Activated CD4-positive, alpha-beta T cell treated with anti-CD3 and anti-CD28 coated beads, Interleukin-2, amount 10 ng/mL, durations not matched to agents 24 days and 14 days (primary cell): Measurements from ENCODE around the gene DCHS2. TPM values are rescaled to one million over a fixed set of nuclear protein-coding genes. Genes with fewer than 3 reads are reported as not detected.

ENCODE experiments used
- DNase-seq: peaks from one replicate; pipeline ENCODE4 v3.0.0; 2022
- H3K27ac Mint-ChIP-seq: one replicate; pipeline ENCODE4 v1.8.0; 2022; ENCODE audit warnings: mild to moderate bottlenecking, mixed read lengths
- H3K27me3 Mint-ChIP-seq: one replicate; pipeline ENCODE4 v1.8.0; 2022; ENCODE audit warnings: mixed read lengths
- H3K36me3 Mint-ChIP-seq: one replicate; pipeline ENCODE4 v1.8.0; 2022; ENCODE audit warnings: low read depth, mild to moderate bottlenecking, mixed read lengths
- H3K4me1 Mint-ChIP-seq: one replicate; pipeline ENCODE4 v1.8.0; 2021; ENCODE audit warnings: mixed read lengths
- H3K4me3 Mint-ChIP-seq: one replicate; pipeline ENCODE4 v1.8.0; 2022; ENCODE audit warnings: mild to moderate bottlenecking, moderate library complexity, mixed read lengths
- H3K9me3 Mint-ChIP-seq: one replicate; pipeline ENCODE4 v1.8.0; 2021; ENCODE audit warnings: mixed read lengths
- intact Hi-C: fragments of 100-400 bp; cut with micrococcal nuclease; formaldehyde crosslinking; loops from one replicate; pipeline ENCODE4 v1.15.1; 2023
- total RNA-seq: library from RNA; stranded (reverse); gene quantifications from 2 replicates; pipeline ENCODE4 v1.2.3, GENCODE V29; 2022

The DCHS2 gene
- total RNA-seq, 1 donor from 2014 or later: not detected

DNA sequence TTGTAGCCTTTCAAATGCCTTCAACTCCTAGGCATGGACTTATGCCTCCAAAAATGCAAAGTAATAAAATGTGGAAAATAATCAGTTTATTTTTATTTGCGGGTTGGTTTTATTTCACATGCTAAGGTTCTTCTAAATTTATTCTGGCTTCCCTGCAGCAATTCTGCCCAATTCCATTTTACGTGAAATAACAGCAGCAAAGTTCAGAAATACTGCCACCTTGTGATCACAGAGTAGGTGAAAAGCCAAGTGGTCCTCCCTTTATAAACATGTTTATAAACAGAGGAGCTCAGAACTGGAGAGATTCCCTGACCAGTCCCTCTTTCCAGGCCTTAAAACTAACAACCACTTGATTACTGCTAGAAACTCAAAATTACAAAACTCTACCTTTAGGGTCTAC, 14.7 kb upstream of the DCHS2 start:
- Mint-ChIP-seq H3K27ac (no peak overlapping the region), H3K4me1 (no peaks in the 10 kb centered on the region), H3K36me3 (no peaks in the 10 kb centered on the region), H3K9me3 (no peaks in the 10 kb centered on the region), H3K4me3 (no peak overlapping the region), H3K27me3 (peaks cover 39% of the 10 kb centered on the region)
- intact Hi-C loops: no loop called here
- DNase-seq: no peak

DNA sequence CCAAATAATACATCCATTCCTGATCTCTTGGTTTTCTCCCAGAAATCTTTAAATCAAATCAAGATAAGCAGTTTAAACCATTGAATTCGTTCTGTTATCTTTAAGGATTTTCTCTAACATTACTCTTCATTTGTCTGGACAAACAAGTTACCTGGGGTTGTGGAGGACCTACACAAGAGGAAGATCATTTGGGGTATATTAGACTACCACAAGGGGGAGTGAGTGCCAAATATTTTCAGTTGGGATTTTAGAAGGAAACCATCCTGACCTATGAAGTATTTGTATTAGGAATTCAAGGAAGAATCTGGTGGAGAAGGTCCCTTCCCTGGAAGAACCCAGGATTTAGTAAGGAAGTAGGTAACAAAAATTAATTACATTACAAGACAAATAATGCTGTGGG, 12.0 kb upstream of the DCHS2 start:
- intact Hi-C loops: loop anchor here (5.0 kb wide), 1 partner anchor 176 kb away; no protein-coding TSS in a partner anchor
- no peak for DNase-seq
- Mint-ChIP-seq H3K9me3 (no peaks in the 10 kb centered on the region), H3K27ac (no peak overlapping the region), H3K36me3 (no peaks in the 10 kb centered on the region), H3K27me3 (peaks cover 43% of the 10 kb centered on the region), H3K4me3 (no peak overlapping the region), H3K4me1 (no peaks in the 10 kb centered on the region)

DNA sequence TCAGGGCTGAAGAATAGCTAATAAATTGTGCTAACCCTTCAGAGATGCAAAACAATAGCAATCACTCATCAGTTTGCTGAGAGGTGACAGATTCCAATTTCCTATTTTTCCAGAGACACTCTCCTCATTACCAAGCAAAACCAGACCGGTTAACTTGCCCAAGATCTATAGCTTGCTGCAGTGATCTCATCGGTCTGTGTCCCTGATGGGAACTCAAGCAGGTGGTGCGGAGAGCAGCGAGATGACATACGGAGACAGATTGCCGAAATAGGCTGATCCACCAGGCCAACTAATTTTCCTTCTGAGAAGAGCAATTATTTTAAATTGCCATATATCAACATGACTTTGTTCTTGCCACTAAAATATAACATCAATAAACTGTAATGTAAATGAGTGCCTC, 10.5 kb upstream of the DCHS2 start:
- Mint-ChIP-seq H3K4me3 (no peak overlapping the region), H3K27ac (no peak overlapping the region), H3K36me3 (no peaks in the 10 kb centered on the region), H3K9me3 (no peaks in the 10 kb centered on the region), H3K4me1 (no peaks in the 10 kb centered on the region), H3K27me3 (peaks cover 43% of the 10 kb centered on the region)
- no peak for DNase-seq
- intact Hi-C loops: loop anchor here (5.0 kb wide), 1 partner anchor 175 kb away; no protein-coding TSS in a partner anchor

DNA sequence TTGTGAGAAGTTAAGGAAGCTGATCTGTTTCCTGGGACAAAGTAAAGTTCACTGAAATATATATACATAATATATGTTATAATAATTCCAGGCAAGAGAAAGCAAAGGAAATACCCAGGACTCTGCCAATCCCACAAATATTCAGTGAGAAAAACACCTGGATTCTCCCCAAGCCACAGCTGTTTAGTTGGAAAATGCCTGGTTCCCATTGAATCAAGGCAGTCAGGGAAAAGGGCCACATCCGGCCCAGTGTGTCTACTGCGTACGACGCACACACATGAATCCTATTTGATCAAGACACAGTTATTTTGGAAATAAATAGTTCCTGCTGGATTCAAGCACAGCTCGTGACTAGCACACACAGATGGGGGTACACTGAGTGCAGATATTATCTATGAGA, 6.3 kb upstream of the DCHS2 start:
- no peaks in the 10 kb centered on the region for H3K36me3 Mint-ChIP-seq
- no peak overlapping the region for H3K4me3 Mint-ChIP-seq
- H3K27me3 Mint-ChIP-seq: peaks cover 41% of the 10 kb centered on the region
- intact Hi-C loops: no loop called here
- no peaks in the 10 kb centered on the region for H3K9me3 Mint-ChIP-seq
- H3K27ac Mint-ChIP-seq: no peak overlapping the region
- no peaks in the 10 kb centered on the region for H3K4me1 Mint-ChIP-seq
- DNase-seq: no peak

- H3K27me3 Mint-ChIP-seq: peaks cover 54% of the 10 kb centered on the region
- no peak overlapping the region for H3K27ac Mint-ChIP-seq
- intact Hi-C loops: no loop called here
- no peaks in the 10 kb centered on the region for H3K36me3 Mint-ChIP-seq
- no peaks in the 10 kb centered on the region for H3K9me3 Mint-ChIP-seq
- H3K4me3 Mint-ChIP-seq: no peak overlapping the region
- no peak for DNase-seq
- peaks cover 10% of the 10 kb centered on the region for H3K4me1 Mint-ChIP-seq
These were observed 4.3 kb upstream of the DCHS2 start for GRCh38 chr4:154495867-154496266.

DNA sequence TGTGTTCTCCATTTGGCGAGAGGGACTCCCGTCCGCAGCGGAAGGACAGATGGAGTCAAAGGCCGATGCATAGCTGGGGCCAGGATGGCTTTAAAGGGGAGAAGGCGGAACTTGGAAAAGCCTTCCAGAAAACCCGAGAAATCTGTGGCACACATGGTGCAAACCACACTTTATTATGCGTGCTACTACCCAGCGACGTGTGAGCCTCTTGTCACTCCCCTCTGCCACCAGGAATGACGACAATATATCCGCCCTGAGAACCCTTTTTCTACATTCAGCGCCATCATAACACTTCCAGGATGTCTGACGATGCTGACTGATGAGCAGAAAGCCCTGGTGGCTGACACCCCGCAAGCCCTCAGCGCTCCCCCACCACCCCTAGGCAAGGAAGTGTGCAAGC, 689 bp upstream of the DCHS2 start:
- H3K27me3 Mint-ChIP-seq: peaks cover 68% of the 10 kb centered on the region
- no peak for DNase-seq
- H3K36me3 Mint-ChIP-seq: no peaks in the 10 kb centered on the region
- no peaks in the 10 kb centered on the region for H3K9me3 Mint-ChIP-seq
- H3K4me3 Mint-ChIP-seq: peak overlapping the region; percentile 66
- H3K27ac Mint-ChIP-seq: no peak overlapping the region
- peaks cover 13% of the 10 kb centered on the region for H3K4me1 Mint-ChIP-seq
- intact Hi-C loops: loop anchor here (5.0 kb wide), 2 partner anchors 250 to 705 kb away; partner anchors contain the start of genes LRAT and SFRP2

GRCh38 chr4:154490583-154491340, 837 bp downstream of the DCHS2 start:
- H3K9me3 Mint-ChIP-seq: no peaks in the 10 kb centered on the region
- intact Hi-C loops: loop anchor here (5.0 kb wide), 2 partner anchors 252 to 703 kb away; partner anchors contain the start of genes LRAT and SFRP2
- DNase-seq: peak; percentile 60
- peak overlapping the region; percentile 29 for H3K27ac Mint-ChIP-seq
- peaks cover 13% of the 10 kb centered on the region for H3K4me1 Mint-ChIP-seq
- peaks cover 64% of the 10 kb centered on the region for H3K27me3 Mint-ChIP-seq
- H3K36me3 Mint-ChIP-seq: no peaks in the 10 kb centered on the region
- H3K4me3 Mint-ChIP-seq: peak overlapping the region; percentile 66

DNA sequence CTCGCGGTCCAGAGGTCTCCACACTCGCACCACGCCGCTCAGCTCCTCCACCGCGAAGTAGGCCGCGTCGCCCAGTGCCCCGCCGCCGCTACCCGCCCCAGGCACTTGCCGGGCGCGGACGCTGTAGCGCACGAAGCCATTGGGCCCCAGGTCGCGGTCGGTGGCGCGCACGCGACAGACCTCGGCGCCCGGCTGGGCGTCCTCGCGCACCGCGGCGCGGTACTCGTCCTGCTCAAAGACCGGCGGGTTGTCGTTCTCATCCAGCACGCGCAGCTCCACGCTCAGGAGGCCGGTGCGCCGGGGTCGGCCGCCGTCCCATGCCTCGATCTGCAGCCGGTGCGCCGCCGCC, 1.4 kb downstream of the DCHS2 start:
- peaks cover 13% of the 10 kb centered on the region for H3K4me1 Mint-ChIP-seq
- no peak overlapping the region for H3K4me3 Mint-ChIP-seq
- intact Hi-C loops: loop anchor here (5.0 kb wide), 2 partner anchors 252 to 703 kb away; partner anchors contain the start of genes LRAT and SFRP2
- no peaks in the 10 kb centered on the region for H3K36me3 Mint-ChIP-seq
- no peak overlapping the region for H3K27ac Mint-ChIP-seq
- peaks cover 62% of the 10 kb centered on the region for H3K27me3 Mint-ChIP-seq
- no peaks in the 10 kb centered on the region for H3K9me3 Mint-ChIP-seq
- DNase-seq: no peak

GRCh38 chr4:154489558-154490233, 1.9 kb downstream of the DCHS2 start:
- Mint-ChIP-seq H3K4me3 (no peak overlapping the region), H3K36me3 (no peaks in the 10 kb centered on the region), H3K27me3 (peaks cover 62% of the 10 kb centered on the region), H3K9me3 (no peaks in the 10 kb centered on the region), H3K27ac (no peak overlapping the region), H3K4me1 (peaks cover 13% of the 10 kb centered on the region)
- no peak for DNase-seq
- intact Hi-C loops: loop anchor here (5.0 kb wide), 2 partner anchors 253 to 702 kb away; partner anchors contain the start of genes LRAT and SFRP2

- intact Hi-C loops: no loop called here
- Mint-ChIP-seq H3K4me1 (peaks cover 9% of the 10 kb centered on the region), H3K4me3 (no peak overlapping the region), H3K36me3 (no peaks in the 10 kb centered on the region), H3K9me3 (no peaks in the 10 kb centered on the region), H3K27ac (no peak overlapping the region), H3K27me3 (peaks cover 42% of the 10 kb centered on the region)
- no peak for DNase-seq
These were observed 4.5 kb downstream of the DCHS2 start for GRCh38 chr4:154487145-154487544.

GRCh38 chr4:154485127-154485773, 6.3 kb downstream of the DCHS2 start:
- H3K27ac Mint-ChIP-seq: no peak overlapping the region
- no peaks in the 10 kb centered on the region for H3K9me3 Mint-ChIP-seq
- H3K36me3 Mint-ChIP-seq: no peaks in the 10 kb centered on the region
- no peaks in the 10 kb centered on the region for H3K4me1 Mint-ChIP-seq
- no peak overlapping the region for H3K4me3 Mint-ChIP-seq
- intact Hi-C loops: no loop called here
- peaks cover 26% of the 10 kb centered on the region for H3K27me3 Mint-ChIP-seq
- no peak for DNase-seq

- no peaks in the 10 kb centered on the region for H3K9me3 Mint-ChIP-seq
- H3K36me3 Mint-ChIP-seq: no peaks in the 10 kb centered on the region
- no peaks in the 10 kb centered on the region for H3K4me1 Mint-ChIP-seq
- H3K27me3 Mint-ChIP-seq: peaks cover 9% of the 10 kb centered on the region
- intact Hi-C loops: no loop called here
- no peak overlapping the region for H3K4me3 Mint-ChIP-seq
- no peak for DNase-seq
- no peak overlapping the region for H3K27ac Mint-ChIP-seq
These were observed 13.1 kb downstream of the DCHS2 start for GRCh38 chr4:154478547-154478946.

- DNase-seq: no peak
- Mint-ChIP-seq H3K27ac (no peak overlapping the region), H3K27me3 (peaks cover 9% of the 10 kb centered on the region), H3K36me3 (no peaks in the 10 kb centered on the region), H3K4me1 (no peaks in the 10 kb centered on the region), H3K9me3 (no peaks in the 10 kb centered on the region), H3K4me3 (no peak overlapping the region)
- intact Hi-C loops: no loop called here
These were observed 13.5 kb downstream of the DCHS2 start for GRCh38 chr4:154478128-154478527.

DNA sequence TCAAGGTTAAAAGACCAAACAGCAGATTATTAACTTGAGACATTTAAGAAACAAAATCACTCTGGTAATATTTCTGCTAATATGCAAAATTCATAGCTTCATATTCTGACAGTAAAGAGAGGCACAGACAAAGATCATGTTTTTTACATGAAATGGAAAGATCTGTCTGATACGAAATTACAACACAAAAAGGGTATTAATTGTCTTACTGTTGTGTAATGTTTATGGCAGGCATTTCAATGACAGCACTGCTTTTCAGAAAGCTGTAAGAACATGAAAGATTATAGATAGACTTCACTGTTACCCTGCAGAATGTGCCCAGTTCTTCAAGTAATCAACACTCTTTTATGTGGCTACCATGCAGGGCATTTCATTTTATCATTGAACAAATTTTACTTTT, 15.4 kb downstream of the DCHS2 start:
- Mint-ChIP-seq H3K4me3 (no peak overlapping the region), H3K27me3 (peaks cover 11% of the 10 kb centered on the region), H3K27ac (no peak overlapping the region), H3K4me1 (no peaks in the 10 kb centered on the region), H3K9me3 (no peaks in the 10 kb centered on the region), H3K36me3 (no peaks in the 10 kb centered on the region)
- no peak for DNase-seq
- intact Hi-C loops: no loop called here
